HCT116 (cell line): ENCODE data around the gene CALHM4.

Experiments used
- CEBPB ChIP-seq: IDR thresholded peaks from 2 replicates; pipeline ENCODE4 v1.6.1; 2012; ENCODE audit warnings: low read depth
- EGR1 ChIP-seq: IDR thresholded peaks from 2 replicates; pipeline ENCODE4 v1.6.1; 2012; ENCODE audit warnings: low read depth
- EZH2 ChIP-seq: fragments of 200-600 bp; sonication (generic); IDR thresholded peaks from 2 replicates; pipeline ENCODE4 v1.6.1; 2017; ENCODE audit warnings: antibody characterized with exemption, mixed run types
- EZH2phosphoT487 ChIP-seq: fragments of 200-600 bp; IDR thresholded peaks from 2 replicates; pipeline ENCODE4 v1.6.1; 2018; ENCODE audit warnings: antibody characterized with exemption, borderline replicate concordance
- POLR2A ChIP-seq: IDR thresholded peaks from 2 replicates; pipeline ENCODE4 v1.7.0; 2011; ENCODE audit warnings: borderline replicate concordance; ENCODE audit not compliant: insufficient read depth, insufficient read length; ENCODE audit errors: extremely low read depth
- SRF ChIP-seq: IDR thresholded peaks from 2 replicates; pipeline ENCODE4 v1.6.1; 2012; ENCODE audit warnings: low read depth
- ZNF274 ChIP-seq: fragments of 200-500 bp; sonication (Bioruptor generic); IDR thresholded peaks from 2 replicates; pipeline ENCODE4 v1.6.1; 2014; ENCODE audit warnings: mild to moderate bottlenecking, low read depth, low read length, inconsistent platforms
- TF ChIP-seq, protein P1 (sequence below), 3 experiments: fragments of 200-600 bp in 1 of 3; sonication (generic) in 1 of 3; IDR thresholded peaks in 2 of 3; conservative IDR thresholded peaks in 1 of 3; 2 replicates each; pipeline ENCODE4 v1.5.1; 2012 to 2017; ENCODE audit warnings: low read depth in 2 of 3, low read length in 2 of 3, antibody characterized with exemption in 1 of 3, borderline replicate concordance in 1 of 3, control low read depth in 1 of 3, mild to moderate bottlenecking in 1 of 3, mixed read lengths in 1 of 3, mixed run types in 1 of 3, moderate library complexity in 1 of 3; ENCODE audit not compliant: insufficient read depth in 1 of 3
- TF ChIP-seq, protein P2 (sequence below): IDR thresholded peaks from 2 replicates; pipeline ENCODE4 v1.6.1; 2012; ENCODE audit warnings: low read depth
- TF ChIP-seq, protein P3 (sequence below): IDR thresholded peaks from 2 replicates; pipeline ENCODE4 v1.6.1; 2012
- TF ChIP-seq, protein P4 (sequence below): IDR thresholded peaks from 2 replicates; pipeline ENCODE4 v1.6.1; 2012
- TF ChIP-seq, protein P5 (sequence below): IDR thresholded peaks from 2 replicates; pipeline ENCODE4 v1.6.1; 2011; ENCODE audit warnings: mild to moderate bottlenecking, low read length, moderate library complexity; ENCODE audit not compliant: insufficient replicate concordance; ENCODE audit errors: extremely low read depth

DNA sequence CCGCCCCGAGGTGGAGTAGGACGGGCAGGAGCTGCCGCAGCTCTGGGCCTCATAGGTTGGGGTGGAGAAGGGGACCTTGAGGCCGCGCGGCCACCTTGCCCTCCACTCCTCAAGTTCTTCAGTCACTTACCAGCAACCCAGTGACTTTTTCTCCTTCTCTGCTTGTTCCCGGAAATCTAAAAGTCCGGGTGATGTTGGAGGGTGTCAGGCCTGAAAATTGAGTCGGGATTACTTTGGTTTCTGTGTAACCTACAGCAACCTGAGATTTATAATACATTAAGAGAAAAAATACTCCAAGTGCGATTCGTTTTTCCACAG lies 18.1 kb downstream of the CALHM4 start:
- TF ChIP-seq, protein P1, sequence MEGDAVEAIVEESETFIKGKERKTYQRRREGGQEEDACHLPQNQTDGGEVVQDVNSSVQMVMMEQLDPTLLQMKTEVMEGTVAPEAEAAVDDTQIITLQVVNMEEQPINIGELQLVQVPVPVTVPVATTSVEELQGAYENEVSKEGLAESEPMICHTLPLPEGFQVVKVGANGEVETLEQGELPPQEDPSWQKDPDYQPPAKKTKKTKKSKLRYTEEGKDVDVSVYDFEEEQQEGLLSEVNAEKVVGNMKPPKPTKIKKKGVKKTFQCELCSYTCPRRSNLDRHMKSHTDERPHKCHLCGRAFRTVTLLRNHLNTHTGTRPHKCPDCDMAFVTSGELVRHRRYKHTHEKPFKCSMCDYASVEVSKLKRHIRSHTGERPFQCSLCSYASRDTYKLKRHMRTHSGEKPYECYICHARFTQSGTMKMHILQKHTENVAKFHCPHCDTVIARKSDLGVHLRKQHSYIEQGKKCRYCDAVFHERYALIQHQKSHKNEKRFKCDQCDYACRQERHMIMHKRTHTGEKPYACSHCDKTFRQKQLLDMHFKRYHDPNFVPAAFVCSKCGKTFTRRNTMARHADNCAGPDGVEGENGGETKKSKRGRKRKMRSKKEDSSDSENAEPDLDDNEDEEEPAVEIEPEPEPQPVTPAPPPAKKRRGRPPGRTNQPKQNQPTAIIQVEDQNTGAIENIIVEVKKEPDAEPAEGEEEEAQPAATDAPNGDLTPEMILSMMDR (IDR thresholded peaks at IDR 0.05 in 2 of 3, conservative IDR thresholded peaks at IDR 0.05 in 1 of 3; ENCODE audit: borderline replicate concordance in 1 of 3, insufficient read depth in 1 of 3, low read depth in 2 of 3, low read length in 2 of 3) = no peak
- TF ChIP-seq POLR2A = no peak
- TF ChIP-seq EGR1 = no peak
- TF ChIP-seq EZH2 = no peak
- TF ChIP-seq EZH2phosphoT487 = no peak
- TF ChIP-seq SRF = no peak
- TF ChIP-seq, protein P2, sequence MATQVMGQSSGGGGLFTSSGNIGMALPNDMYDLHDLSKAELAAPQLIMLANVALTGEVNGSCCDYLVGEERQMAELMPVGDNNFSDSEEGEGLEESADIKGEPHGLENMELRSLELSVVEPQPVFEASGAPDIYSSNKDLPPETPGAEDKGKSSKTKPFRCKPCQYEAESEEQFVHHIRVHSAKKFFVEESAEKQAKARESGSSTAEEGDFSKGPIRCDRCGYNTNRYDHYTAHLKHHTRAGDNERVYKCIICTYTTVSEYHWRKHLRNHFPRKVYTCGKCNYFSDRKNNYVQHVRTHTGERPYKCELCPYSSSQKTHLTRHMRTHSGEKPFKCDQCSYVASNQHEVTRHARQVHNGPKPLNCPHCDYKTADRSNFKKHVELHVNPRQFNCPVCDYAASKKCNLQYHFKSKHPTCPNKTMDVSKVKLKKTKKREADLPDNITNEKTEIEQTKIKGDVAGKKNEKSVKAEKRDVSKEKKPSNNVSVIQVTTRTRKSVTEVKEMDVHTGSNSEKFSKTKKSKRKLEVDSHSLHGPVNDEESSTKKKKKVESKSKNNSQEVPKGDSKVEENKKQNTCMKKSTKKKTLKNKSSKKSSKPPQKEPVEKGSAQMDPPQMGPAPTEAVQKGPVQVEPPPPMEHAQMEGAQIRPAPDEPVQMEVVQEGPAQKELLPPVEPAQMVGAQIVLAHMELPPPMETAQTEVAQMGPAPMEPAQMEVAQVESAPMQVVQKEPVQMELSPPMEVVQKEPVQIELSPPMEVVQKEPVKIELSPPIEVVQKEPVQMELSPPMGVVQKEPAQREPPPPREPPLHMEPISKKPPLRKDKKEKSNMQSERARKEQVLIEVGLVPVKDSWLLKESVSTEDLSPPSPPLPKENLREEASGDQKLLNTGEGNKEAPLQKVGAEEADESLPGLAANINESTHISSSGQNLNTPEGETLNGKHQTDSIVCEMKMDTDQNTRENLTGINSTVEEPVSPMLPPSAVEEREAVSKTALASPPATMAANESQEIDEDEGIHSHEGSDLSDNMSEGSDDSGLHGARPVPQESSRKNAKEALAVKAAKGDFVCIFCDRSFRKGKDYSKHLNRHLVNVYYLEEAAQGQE = no peak
- TF ChIP-seq, protein P3, sequence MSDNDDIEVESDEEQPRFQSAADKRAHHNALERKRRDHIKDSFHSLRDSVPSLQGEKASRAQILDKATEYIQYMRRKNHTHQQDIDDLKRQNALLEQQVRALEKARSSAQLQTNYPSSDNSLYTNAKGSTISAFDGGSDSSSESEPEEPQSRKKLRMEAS = no peak
- TF ChIP-seq ZNF274 = no peak
- no peak for TF ChIP-seq CEBPB
- TF ChIP-seq, protein P4, sequence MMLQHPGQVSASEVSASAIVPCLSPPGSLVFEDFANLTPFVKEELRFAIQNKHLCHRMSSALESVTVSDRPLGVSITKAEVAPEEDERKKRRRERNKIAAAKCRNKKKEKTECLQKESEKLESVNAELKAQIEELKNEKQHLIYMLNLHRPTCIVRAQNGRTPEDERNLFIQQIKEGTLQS = no peak
- TF ChIP-seq, protein P5, sequence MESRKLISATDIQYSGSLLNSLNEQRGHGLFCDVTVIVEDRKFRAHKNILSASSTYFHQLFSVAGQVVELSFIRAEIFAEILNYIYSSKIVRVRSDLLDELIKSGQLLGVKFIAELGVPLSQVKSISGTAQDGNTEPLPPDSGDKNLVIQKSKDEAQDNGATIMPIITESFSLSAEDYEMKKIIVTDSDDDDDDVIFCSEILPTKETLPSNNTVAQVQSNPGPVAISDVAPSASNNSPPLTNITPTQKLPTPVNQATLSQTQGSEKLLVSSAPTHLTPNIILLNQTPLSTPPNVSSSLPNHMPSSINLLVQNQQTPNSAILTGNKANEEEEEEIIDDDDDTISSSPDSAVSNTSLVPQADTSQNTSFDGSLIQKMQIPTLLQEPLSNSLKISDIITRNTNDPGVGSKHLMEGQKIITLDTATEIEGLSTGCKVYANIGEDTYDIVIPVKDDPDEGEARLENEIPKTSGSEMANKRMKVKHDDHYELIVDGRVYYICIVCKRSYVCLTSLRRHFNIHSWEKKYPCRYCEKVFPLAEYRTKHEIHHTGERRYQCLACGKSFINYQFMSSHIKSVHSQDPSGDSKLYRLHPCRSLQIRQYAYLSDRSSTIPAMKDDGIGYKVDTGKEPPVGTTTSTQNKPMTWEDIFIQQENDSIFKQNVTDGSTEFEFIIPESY = no peak
